ENCODE measurements around the gene GTPBP2.

- TF ChIP-seq ZNF629 (tag by site-specific recombination; IDR thresholded peaks at IDR 0.05) (no peak), ZNF274 (IDR thresholded peaks at IDR 0.05; ENCODE audit: low read length) (no peak), ZNF274 (tag by site-specific recombination; IDR thresholded peaks at IDR 0.05; ENCODE audit: borderline replicate concordance) (no peak), ZNF350 (tag by site-specific recombination; IDR thresholded peaks at IDR 0.05) (no peak)
Measured at GRCh38 chr6:43636308-43636659, 7.2 kb upstream of the GTPBP2 start.
